ENCODE data around the gene FAM120B.

DNA sequence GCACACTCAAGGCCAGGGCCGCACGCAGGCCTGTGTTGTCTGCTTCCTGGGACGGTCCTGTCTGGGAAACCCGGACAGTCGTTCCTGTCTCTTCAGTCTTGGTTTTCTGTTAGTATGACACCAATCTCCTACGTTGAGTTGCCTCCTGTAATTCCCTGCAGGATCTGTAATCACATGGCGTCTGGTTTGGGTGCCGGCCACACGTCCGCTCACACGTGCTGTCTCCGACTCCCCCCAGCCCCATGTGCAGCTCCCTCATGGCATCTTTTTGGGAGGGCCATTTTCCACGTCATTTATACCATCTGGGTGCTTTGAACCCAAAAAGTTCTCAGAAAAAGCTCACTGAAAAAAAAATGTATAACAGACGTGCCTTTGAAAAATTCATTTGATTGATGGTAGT is 38.9 kb upstream of the FAM120B start:
- no peak for TF ChIP-seq POLR2A (IDR thresholded peaks at IDR 0.05; ENCODE audit: low read length)
- no peak for TF ChIP-seq GATA1 (IDR thresholded peaks at IDR 0.05; ENCODE audit: low read depth, low read length)
